Lung (tissue), 12 donors: Measurements from ENCODE around the gene HOXA6. TPM values are rescaled to one million over a fixed set of nuclear protein-coding genes. Genes with fewer than 3 reads are reported as not detected.

Experiments used
- ATAC-seq: fragments of 200-7000 bp; cut with Tn5 transposase; one replicate; pipeline ENCODE4 v1.9.1; 2020; ENCODE audit warnings: moderate number of reproducible peaks; ENCODE audit not compliant: insufficient read depth, low FRiP score
- DNase-seq, 3 donors: peaks; one replicate each; pipeline ENCODE4 v3.0.0-alpha.2; 2013 to 2017
- H3K27ac ChIP-seq, 2 donors: one replicate each; pipeline ENCODE4 v1.5.1; 2013; ENCODE audit warnings: mild to moderate bottlenecking in 2 of 2, moderate library complexity in 2 of 2, control low read depth in 1 of 2, inconsistent platforms in 1 of 2, low read depth in 1 of 2, low read length in 1 of 2
- H3K27me3 ChIP-seq, 3 donors: one replicate each; pipeline ENCODE4 v1.5.1; 2013; ENCODE audit warnings: low read length in 2 of 3; ENCODE audit not compliant: control insufficient read depth in 3 of 3, insufficient read depth in 3 of 3
- H3K36me3 ChIP-seq, 4 donors: one replicate each; pipeline ENCODE4 v1.5.1; 2013; ENCODE audit warnings: low read length in 4 of 4, mild to moderate bottlenecking in 1 of 4, moderate library complexity in 1 of 4; ENCODE audit not compliant: control insufficient read depth in 4 of 4, insufficient read depth in 4 of 4
- H3K4me1 ChIP-seq, 5 donors: one replicate each; pipeline ENCODE4 v1.5.1; 2013; ENCODE audit warnings: low read length in 5 of 5, mild to moderate bottlenecking in 2 of 5, moderate library complexity in 1 of 5; ENCODE audit not compliant: control insufficient read depth in 5 of 5, insufficient read depth in 5 of 5
- H3K4me3 ChIP-seq: one replicate; pipeline ENCODE4 v1.5.1; 2013; ENCODE audit warnings: mild to moderate bottlenecking, control low read depth, moderate library complexity
- H3K9ac ChIP-seq, 2 donors: one replicate each; pipeline ENCODE4 v1.5.1; 2013; ENCODE audit warnings: low read length in 2 of 2, control low read depth in 1 of 2; ENCODE audit not compliant: insufficient read depth in 1 of 2
- H3K9me3 ChIP-seq, 4 donors: one replicate each; pipeline ENCODE4 v1.5.1; 2013; ENCODE audit warnings: low read length in 3 of 4, mild to moderate bottlenecking in 1 of 4, moderate library complexity in 1 of 4; ENCODE audit not compliant: control insufficient read depth in 4 of 4, insufficient read depth in 3 of 4
- WGBS, 2 donors: extraction: QIAGEN DNeasy Blood & Tissue Kit; methylation state at CpG; one replicate each; pipeline ENCODE4 v1.1.7; 2013; 5-methylcytosine and 5-hydroxymethylcytosine counted together
- polyA plus RNA-seq, 2 donors: library from polyadenylated mRNA; stranded (reverse); fragments of 200-250 nt; gene quantifications; one replicate each; pipeline ENCODE4 v1.2.1, GENCODE V29; 2013
- total RNA-seq, 2 donors: library from RNA; depleted of rRNA in 1 of 2; stranded (reverse); fragments of >200 nt in 1 of 2; gene quantifications; one replicate each; pipeline ENCODE4 v1.2.1, GENCODE V29; 2014 to 2021
- TF ChIP-seq, protein P1 (sequence below): IDR thresholded peaks from 2 replicates; pipeline ENCODE4 v1.5.1; 2012; ENCODE audit warnings: mild to moderate bottlenecking; ENCODE audit errors: control extremely low read depth, extremely low read depth
- donor health status: control.
- donor health status: control.
- donor health status: Bipolar disorder and iron deficiency.
- donor health status: healthy.
- donor health status: DM: yes; HTN: yes; CAD: no.

HOXA6 gene
- total and polyA plus RNA-seq, 4 donors = 0.49 to 7.7 (median 2.8) TPM

DNA sequence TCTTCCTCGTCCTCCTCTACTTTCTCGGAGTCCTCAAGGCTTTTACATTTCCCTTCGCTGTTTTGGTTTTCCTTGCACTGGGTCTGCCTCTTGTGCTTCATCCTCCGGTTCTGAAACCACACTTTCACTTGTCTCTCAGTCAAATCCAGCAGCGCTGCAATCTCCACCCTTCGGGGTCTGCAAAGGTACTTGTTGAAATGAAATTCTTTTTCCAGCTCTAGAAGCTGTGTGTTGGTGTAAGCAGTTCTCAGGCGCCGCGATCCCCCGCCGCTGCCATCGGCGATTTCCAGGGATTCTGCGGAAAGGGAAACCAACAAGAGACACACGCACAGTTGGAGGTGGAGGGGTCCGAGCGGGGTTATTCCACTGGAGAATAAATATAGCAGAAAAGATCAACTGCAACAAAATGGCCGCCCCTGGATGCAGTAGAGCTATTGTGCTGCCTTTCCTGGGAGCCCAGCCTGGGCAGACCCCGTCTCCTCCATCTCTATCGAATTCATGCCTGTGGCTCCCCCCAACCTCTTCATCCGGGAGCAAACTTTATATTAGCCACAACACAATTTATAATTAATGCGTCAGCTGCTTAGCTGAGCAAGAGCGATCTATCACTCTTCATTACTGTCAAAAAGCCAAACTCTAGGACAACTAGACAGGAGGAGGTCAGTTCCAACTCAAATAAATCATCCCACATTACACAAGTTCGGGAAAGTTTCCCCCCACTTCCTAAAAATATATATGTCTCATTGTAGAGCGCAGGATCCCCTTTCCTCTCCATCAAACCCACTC lies 46.2 kb downstream of the HOXA6 start:
- WGBS, 2 donors = 40 to 63% methylated on average over 25 of the region's 25 CpGs
- DNase-seq (peak; percentile 82 to 98 (median 94)), ATAC-seq (no peak)
- Histone ChIP-seq H3K4me3 (peak overlapping the region; percentile 44), H3K4me1 (peaks cover 0 to 62% (median 3%) of the 10 kb centered on the region in 5 donors), H3K36me3 (peaks cover 0 to 15% (median 7%) of the 10 kb centered on the region in 4 donors), H3K27me3 (peaks cover 0 to 50% (median 4%) of the 10 kb centered on the region in 3 donors), H3K27ac (peak overlapping the region in 1 of 2 donors; percentile 92), H3K9ac (peak overlapping the region; percentile 30 to 98), H3K9me3 (peaks cover 0 to 2% (median 0%) of the 10 kb centered on the region in 4 donors)
- TF ChIP-seq, protein P1, sequence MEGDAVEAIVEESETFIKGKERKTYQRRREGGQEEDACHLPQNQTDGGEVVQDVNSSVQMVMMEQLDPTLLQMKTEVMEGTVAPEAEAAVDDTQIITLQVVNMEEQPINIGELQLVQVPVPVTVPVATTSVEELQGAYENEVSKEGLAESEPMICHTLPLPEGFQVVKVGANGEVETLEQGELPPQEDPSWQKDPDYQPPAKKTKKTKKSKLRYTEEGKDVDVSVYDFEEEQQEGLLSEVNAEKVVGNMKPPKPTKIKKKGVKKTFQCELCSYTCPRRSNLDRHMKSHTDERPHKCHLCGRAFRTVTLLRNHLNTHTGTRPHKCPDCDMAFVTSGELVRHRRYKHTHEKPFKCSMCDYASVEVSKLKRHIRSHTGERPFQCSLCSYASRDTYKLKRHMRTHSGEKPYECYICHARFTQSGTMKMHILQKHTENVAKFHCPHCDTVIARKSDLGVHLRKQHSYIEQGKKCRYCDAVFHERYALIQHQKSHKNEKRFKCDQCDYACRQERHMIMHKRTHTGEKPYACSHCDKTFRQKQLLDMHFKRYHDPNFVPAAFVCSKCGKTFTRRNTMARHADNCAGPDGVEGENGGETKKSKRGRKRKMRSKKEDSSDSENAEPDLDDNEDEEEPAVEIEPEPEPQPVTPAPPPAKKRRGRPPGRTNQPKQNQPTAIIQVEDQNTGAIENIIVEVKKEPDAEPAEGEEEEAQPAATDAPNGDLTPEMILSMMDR = no peak

- Histone ChIP-seq H3K36me3 (peaks cover 0 to 15% (median 6%) of the 10 kb centered on the region in 4 donors), H3K27ac (peak overlapping the region in 1 of 2 donors; percentile 86), H3K9me3 (peaks cover 0 to 2% (median 0%) of the 10 kb centered on the region in 4 donors), H3K4me1 (peaks cover 0 to 56% (median 3%) of the 10 kb centered on the region in 5 donors), H3K9ac (peak overlapping the region; percentile 30 to 98), H3K27me3 (peaks cover 0 to 47% (median 4%) of the 10 kb centered on the region in 3 donors), H3K4me3 (no peak overlapping the region)
- 44 to 67% methylated on average over 8 of the region's 8 CpGs for WGBS, 2 donors
- DNase-seq = peak; percentile 50 to 81 (median 70)
- TF ChIP-seq, protein P1 = no peak
- ATAC-seq = no peak
Measured at GRCh38 chr7:27100694-27101170, 46.8 kb downstream of the HOXA6 start.

DNA sequence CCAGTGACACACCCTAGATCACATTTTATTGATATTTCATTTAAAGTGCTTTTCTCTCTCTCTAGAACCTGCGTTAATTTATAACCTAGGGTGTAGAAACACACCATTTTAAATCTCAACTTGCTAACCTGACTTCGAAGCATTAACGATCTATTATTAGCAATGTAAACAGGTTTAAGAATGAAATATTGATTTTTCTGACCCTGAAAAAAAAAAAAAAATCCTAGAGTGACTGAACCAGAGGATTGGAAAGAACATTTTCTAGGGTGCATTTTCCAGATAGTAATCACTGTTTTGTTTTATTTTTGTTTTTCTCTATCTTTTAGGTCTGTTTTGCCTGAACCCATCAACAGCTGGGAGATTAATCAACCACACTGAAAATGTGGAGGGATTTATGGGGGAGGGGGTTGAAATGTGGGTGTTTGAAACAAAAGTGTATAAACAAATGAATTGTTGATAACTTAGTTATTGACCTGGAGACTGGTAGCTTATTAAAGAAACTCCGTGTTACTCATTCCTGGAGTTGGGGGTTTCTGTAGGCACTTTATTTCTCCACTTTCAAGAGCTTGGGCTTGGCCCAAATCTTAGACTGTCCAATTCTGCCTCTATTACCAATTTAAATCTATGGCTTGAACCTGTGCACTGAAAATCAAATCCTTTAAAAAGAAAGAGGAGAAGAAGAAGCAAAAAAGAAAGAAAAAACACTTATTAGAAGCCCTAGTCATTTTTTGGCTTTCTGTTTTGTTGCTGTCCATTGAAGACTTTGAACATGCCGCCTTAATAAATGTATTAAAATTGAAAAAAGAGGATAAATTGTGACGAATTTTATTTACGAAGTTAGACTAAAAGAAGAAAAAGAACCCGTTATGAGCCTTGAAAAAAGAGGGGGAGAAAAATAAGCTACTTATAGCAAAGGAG lies 47.9 kb downstream of the HOXA6 start:
- DNase-seq (peak in 2 of 3 donors; percentile 57 to 72), ATAC-seq (no peak)
- peaks cover 0 to 2% (median 0%) of the 10 kb centered on the region in 4 donors for H3K9me3 ChIP-seq
- peaks cover 0 to 54% (median 3%) of the 10 kb centered on the region in 5 donors for H3K4me1 ChIP-seq
- TF ChIP-seq, protein P1 = no peak
- H3K36me3 ChIP-seq = peaks cover 0 to 15% (median 6%) of the 10 kb centered on the region in 4 donors
- H3K27me3 ChIP-seq = peaks cover 0 to 54% (median 5%) of the 10 kb centered on the region in 3 donors
- H3K4me3 ChIP-seq = no peak overlapping the region
- 57 to 67% methylated on average over 8 of the region's 8 CpGs for WGBS, 2 donors
- peak overlapping the region; percentile 64 to 98 for H3K9ac ChIP-seq
- H3K27ac ChIP-seq = no peak overlapping the region
